ENCODE results near the gene ANKRD60. TPM values are rescaled to one million over a fixed set of nuclear protein-coding genes. Genes with fewer than 3 reads are reported as not detected.

The ANKRD60 gene
- total RNA-seq, 1 donor from 2014 or later, result not detected

- Histone ChIP-seq H3K4me3 (no peak overlapping the region), H3K27me3 (ENCODE audit: low read depth) (peaks cover 10% of the 10 kb centered on the region), H3K27ac (replicated peaks) (no peak overlapping the region), H3K4me1 (peaks cover 5% of the 10 kb centered on the region), H3K9me3 (replicated peaks) (no peaks in the 10 kb centered on the region), H3K36me3 (peaks cover 27% of the 10 kb centered on the region)
- DNase-seq, result no peak
- intact Hi-C loops (cut with micrococcal nuclease), result loop anchor here (5.0 kb wide), 1 partner anchor 419 kb away; the partner anchor contains the start of gene STX16
- TF ChIP-seq CTCF (IDR thresholded peaks at IDR 0.05; ENCODE audit: borderline replicate concordance), result no peak
These were observed 4.9 kb upstream of the ANKRD60 start for GRCh38 chr20:58233393-58233792.

- peaks cover 27% of the 10 kb centered on the region for H3K36me3 ChIP-seq
- DNase-seq, result no peak
- no peak for TF ChIP-seq CTCF (IDR thresholded peaks at IDR 0.05; ENCODE audit: borderline replicate concordance)
- H3K27ac ChIP-seq (replicated peaks), result no peak overlapping the region
- peaks cover 9% of the 10 kb centered on the region for H3K4me1 ChIP-seq
- peaks cover 27% of the 10 kb centered on the region for H3K27me3 ChIP-seq (ENCODE audit: low read depth)
- intact Hi-C loops (cut with micrococcal nuclease), result loop anchor here (5.0 kb wide), 1 partner anchor 421 kb away; the partner anchor contains the start of gene STX16
- H3K4me3 ChIP-seq, result no peak overlapping the region
- no peaks in the 10 kb centered on the region for H3K9me3 ChIP-seq (replicated peaks)
These were observed 3.2 kb upstream of the ANKRD60 start for GRCh38 chr20:58231683-58232082.

- H3K4me3 ChIP-seq, result peak overlapping the region; percentile 48
- peaks cover 9% of the 10 kb centered on the region for H3K4me1 ChIP-seq
- H3K27me3 ChIP-seq (ENCODE audit: low read depth), result peaks cover 49% of the 10 kb centered on the region
- H3K36me3 ChIP-seq, result peaks cover 20% of the 10 kb centered on the region
- no peak for TF ChIP-seq CTCF (IDR thresholded peaks at IDR 0.05; ENCODE audit: borderline replicate concordance)
- no peaks in the 10 kb centered on the region for H3K9me3 ChIP-seq (replicated peaks)
- no peak for DNase-seq
- intact Hi-C loops (cut with micrococcal nuclease), result no loop called here
- H3K27ac ChIP-seq (replicated peaks), result no peak overlapping the region
These were observed 845 bp upstream of the ANKRD60 start for GRCh38 chr20:58229198-58229798.

GRCh38 chr20:58228103-58228483 lies 360 bp downstream of the ANKRD60 start:
- no peak for TF ChIP-seq CTCF (IDR thresholded peaks at IDR 0.05; ENCODE audit: borderline replicate concordance)
- Histone ChIP-seq H3K27me3 (ENCODE audit: low read depth) (peaks cover 60% of the 10 kb centered on the region), H3K4me1 (peaks cover 9% of the 10 kb centered on the region), H3K4me3 (peak overlapping the region; percentile 48), H3K27ac (replicated peaks) (no peak overlapping the region), H3K36me3 (peaks cover 20% of the 10 kb centered on the region), H3K9me3 (replicated peaks) (no peaks in the 10 kb centered on the region)
- intact Hi-C loops (cut with micrococcal nuclease), result no loop called here
- no peak for DNase-seq

GRCh38 chr20:58227391-58228102 lies 906 bp downstream of the ANKRD60 start:
- TF ChIP-seq CTCF (IDR thresholded peaks at IDR 0.05; ENCODE audit: borderline replicate concordance), result no peak
- peaks cover 65% of the 10 kb centered on the region for H3K27me3 ChIP-seq (ENCODE audit: low read depth)
- no peak overlapping the region for H3K4me3 ChIP-seq
- peaks cover 9% of the 10 kb centered on the region for H3K4me1 ChIP-seq
- H3K36me3 ChIP-seq, result peaks cover 15% of the 10 kb centered on the region
- H3K27ac ChIP-seq (replicated peaks), result no peak overlapping the region
- no peak for DNase-seq
- intact Hi-C loops (cut with micrococcal nuclease), result no loop called here
- H3K9me3 ChIP-seq (replicated peaks), result no peaks in the 10 kb centered on the region

Measured in left ventricle myocardium inferior (tissue), 1 donor.